HEK293 (cell line): ENCODE results near the gene HMCN2.

Experiments
- KLF10 ChIP-seq: fragments of 450-650 bp; IDR thresholded peaks from 2 replicates; pipeline ENCODE4 v1.5.1; 2018; ENCODE audit warnings: missing biosample characterization, mild to moderate bottlenecking, missing genetic modification characterization
- REPIN1 ChIP-seq: fragments of 450-650 bp; formaldehyde crosslinking; IDR thresholded peaks from 2 replicates; pipeline ENCODE4 v1.5.1; 2017; ENCODE audit warnings: missing biosample characterization, missing genetic modification characterization, low read depth
- ZIC2 ChIP-seq: fragments of 450-650 bp; formaldehyde crosslinking; IDR thresholded peaks from 2 replicates; pipeline ENCODE4 v1.5.1; 2016; ENCODE audit warnings: missing biosample characterization, missing genetic modification characterization
- ZNF670 ChIP-seq: fragments of 450-650 bp; formaldehyde crosslinking; IDR thresholded peaks from 2 replicates; pipeline ENCODE4 v1.5.1; 2016; ENCODE audit warnings: missing biosample characterization, missing genetic modification characterization, low read depth
- TF ChIP-seq, protein P1 (sequence below): fragments of 450-650 bp; formaldehyde crosslinking; IDR thresholded peaks from 2 replicates; pipeline ENCODE4 v1.5.1; 2016; ENCODE audit warnings: missing biosample characterization, missing genetic modification characterization
- TF ChIP-seq, protein P2 (sequence below): IDR thresholded peaks from 2 replicates; pipeline ENCODE4 v1.6.1; 2011; ENCODE audit warnings: mild to moderate bottlenecking, low read depth, low read length, borderline replicate concordance

DNA sequence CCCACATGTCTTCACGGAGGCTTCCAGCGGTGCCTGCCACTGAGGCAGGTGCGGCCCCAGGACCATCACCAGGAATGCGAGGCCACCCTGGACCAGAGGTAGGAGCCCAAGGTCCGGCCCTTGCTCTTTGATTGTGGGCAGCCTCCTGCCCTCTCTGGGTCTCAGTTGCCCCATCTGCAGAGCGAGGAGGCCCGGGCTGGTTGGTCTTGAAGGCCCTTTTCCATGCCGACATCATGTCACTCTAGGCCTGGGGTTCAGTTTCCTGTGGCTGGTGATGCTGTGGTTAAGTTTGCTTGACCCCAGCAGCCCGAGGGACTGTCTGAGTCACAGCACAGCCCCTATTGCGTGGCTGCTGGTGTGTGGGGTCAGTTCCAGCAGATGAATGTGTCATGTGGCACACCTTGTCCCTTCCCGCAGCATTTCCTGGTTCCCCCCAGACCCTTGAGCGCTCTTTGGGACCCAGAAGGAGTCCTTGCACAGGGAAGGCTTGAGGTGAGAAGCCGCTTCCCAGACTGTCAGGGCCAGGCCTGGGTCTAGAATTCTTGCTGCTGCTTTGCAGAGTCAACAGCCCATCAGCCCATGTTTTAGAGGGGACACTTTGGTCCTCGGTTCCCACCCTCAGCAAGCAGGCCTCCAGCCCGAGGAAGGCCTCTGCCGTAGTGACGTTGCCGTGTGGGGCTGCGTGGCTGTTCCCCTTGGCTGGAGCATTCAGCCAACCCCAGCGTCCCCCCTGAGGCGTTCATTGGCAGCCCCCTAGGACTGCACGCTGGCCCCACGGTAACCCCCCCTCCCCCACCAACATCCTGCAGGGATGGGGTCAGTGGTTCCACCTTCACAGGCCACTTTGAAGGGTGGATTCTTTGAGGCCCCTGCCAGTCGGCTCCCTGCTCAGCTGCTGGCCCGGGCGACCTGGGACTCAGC lies 31.0 kb upstream of the HMCN2 start:
- TF ChIP-seq ZIC2 (tag by site-specific recombination) (no peak), KLF10 (tag by site-specific recombination) (no peak), ZNF670 (tag by site-specific recombination) (no peak), REPIN1 (tag by site-specific recombination) (no peak)
- TF ChIP-seq, protein P1, sequence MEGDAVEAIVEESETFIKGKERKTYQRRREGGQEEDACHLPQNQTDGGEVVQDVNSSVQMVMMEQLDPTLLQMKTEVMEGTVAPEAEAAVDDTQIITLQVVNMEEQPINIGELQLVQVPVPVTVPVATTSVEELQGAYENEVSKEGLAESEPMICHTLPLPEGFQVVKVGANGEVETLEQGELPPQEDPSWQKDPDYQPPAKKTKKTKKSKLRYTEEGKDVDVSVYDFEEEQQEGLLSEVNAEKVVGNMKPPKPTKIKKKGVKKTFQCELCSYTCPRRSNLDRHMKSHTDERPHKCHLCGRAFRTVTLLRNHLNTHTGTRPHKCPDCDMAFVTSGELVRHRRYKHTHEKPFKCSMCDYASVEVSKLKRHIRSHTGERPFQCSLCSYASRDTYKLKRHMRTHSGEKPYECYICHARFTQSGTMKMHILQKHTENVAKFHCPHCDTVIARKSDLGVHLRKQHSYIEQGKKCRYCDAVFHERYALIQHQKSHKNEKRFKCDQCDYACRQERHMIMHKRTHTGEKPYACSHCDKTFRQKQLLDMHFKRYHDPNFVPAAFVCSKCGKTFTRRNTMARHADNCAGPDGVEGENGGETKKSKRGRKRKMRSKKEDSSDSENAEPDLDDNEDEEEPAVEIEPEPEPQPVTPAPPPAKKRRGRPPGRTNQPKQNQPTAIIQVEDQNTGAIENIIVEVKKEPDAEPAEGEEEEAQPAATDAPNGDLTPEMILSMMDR (tag by site-specific recombination): no peak
- TF ChIP-seq, protein P2, sequence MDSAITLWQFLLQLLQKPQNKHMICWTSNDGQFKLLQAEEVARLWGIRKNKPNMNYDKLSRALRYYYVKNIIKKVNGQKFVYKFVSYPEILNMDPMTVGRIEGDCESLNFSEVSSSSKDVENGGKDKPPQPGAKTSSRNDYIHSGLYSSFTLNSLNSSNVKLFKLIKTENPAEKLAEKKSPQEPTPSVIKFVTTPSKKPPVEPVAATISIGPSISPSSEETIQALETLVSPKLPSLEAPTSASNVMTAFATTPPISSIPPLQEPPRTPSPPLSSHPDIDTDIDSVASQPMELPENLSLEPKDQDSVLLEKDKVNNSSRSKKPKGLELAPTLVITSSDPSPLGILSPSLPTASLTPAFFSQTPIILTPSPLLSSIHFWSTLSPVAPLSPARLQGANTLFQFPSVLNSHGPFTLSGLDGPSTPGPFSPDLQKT: no peak
